GM18867 (cell line): ENCODE measurements around the gene APH1B.

Experiments
- ATAC-seq: cut with Tn5 transposase; IDR thresholded peaks from one replicate; pipeline ENCODE4 v1.9.1; 2021; ENCODE audit warnings: mild to moderate bottlenecking, moderate library complexity; ENCODE audit not compliant: unreplicated experiment

Gene APH1B

GRCh38 chr15:63349156-63349555 is 71.8 kb downstream of the APH1B start:
- no peak for ATAC-seq

- no peak for ATAC-seq
Observed at GRCh38 chr15:63349621-63350020, 72.2 kb downstream of the APH1B start.

GRCh38 chr15:63350178-63350621 is 72.8 kb downstream of the APH1B start:
- no peak for ATAC-seq

GRCh38 chr15:63351170-63351569 is 73.8 kb downstream of the APH1B start:
- ATAC-seq = no peak

- ATAC-seq = no peak
Observed at GRCh38 chr15:63352808-63353207, 75.4 kb downstream of the APH1B start.

- no peak for ATAC-seq
Observed at GRCh38 chr15:63353261-63353660, 75.9 kb downstream of the APH1B start.

- ATAC-seq = no peak
Observed at GRCh38 chr15:63353887-63354286, 76.5 kb downstream of the APH1B start.

GRCh38 chr15:63354821-63355650 is 77.6 kb downstream of the APH1B start:
- ATAC-seq = no peak

GRCh38 chr15:63357061-63357460 is 79.7 kb downstream of the APH1B start:
- no peak for ATAC-seq

- no peak for ATAC-seq
Observed at GRCh38 chr15:63357731-63358130, 80.3 kb downstream of the APH1B start.

GRCh38 chr15:63358241-63359029 is 81.0 kb downstream of the APH1B start:
- no peak for ATAC-seq
